ENCODE data around the gene ANAPC5.
"Not testable (repeated sequence)": the region's sequence is repeated elsewhere in the genome, so short reads cannot be mapped to it uniquely, and the experiment has no call there.

The ANAPC5 gene

DNA sequence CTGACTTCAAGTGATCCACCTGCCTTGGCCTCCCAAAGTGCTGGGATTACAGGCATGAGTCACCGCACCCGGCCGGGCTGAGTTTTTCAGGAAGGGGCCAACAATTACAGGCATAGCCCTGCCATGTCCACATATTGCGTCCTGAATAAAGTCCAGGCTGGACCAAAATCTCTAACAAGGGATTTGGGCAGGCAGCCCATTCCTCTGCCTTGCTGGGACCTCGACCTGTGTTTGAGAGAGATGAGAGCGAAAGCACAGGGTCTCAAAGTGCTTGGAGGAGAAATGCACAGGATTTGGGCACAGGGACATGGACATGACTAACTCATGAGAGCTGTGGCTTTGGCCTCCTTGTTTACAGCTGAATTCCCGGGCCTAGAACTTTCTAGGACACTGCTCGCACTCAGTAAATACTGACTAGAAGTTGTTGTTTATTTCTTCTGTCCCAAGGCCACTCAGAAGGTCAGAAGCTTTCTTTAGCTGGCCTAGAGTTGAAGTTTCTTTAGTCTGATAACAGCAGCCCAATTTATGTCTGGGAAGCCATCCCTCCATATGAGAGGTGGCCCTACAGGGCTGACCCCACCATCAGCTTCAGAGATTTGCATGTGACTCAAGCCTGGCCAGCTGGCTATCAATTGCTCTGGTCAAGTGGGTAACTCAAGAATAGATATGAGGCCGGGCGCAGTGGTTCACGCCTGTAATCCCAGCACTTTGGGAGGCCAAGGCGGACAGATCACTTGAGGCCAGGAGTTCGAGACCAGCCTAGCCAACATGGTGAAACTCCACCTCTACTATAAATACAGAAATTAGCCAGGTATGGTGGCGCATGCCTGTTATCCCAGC is 67.4 kb downstream of the ANAPC5 start:
- DNase-seq (ENCODE audit: low spot score) = no peak

DNA sequence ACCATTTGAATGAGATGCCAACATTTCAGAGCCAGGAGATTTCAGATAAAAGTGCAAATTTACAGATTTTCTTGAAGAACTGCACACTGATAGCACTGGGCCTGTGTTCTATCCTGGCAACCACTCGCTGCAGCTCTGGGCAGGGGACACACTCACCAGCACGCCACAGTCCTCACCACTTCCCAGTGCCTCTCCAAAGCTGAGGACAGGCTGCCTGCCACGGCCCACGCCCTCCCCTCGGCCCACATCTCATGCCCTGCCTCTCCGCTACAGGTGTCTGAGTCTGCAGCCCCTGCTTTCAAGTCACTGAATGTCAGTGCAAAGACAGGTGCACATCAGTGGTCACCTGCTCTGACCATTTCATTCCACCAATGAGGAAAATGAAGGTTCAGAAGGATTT is 68.4 kb downstream of the ANAPC5 start:
- no peak for DNase-seq (ENCODE audit: low spot score)

GRCh38 chr12:121283388-121283787 is 68.8 kb downstream of the ANAPC5 start:
- no peak for DNase-seq (ENCODE audit: low spot score)

GRCh38 chr12:121282910-121283309 is 69.3 kb downstream of the ANAPC5 start:
- not testable (repeated sequence) for DNase-seq (ENCODE audit: low spot score)

GRCh38 chr12:121282072-121282742 is 70.0 kb downstream of the ANAPC5 start:
- no peak for DNase-seq (ENCODE audit: low spot score)

- DNase-seq (ENCODE audit: low spot score) = not testable (repeated sequence)
These were observed 71.1 kb downstream of the ANAPC5 start for GRCh38 chr12:121281116-121281515.

DNA sequence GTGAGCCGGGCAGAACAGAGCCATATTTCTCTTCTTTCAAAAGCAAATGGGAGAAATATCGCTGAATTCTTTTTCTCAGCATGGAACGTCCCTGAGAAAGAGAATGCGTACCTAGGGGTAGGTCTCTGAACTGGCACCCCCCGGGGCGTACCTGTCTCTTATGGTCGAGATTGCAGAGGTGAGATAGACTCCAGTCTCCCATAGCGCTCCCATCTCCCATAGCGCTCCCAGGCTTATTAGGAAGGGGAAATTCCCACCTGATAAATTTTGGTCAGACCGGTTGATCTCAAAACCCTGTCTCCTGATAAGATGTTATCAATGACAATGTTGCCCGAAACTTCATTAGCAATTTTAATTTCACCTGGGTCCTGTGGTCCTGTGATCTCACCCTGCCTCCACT is 71.7 kb downstream of the ANAPC5 start:
- DNase-seq (ENCODE audit: low spot score) = not testable (repeated sequence)

- DNase-seq (ENCODE audit: low spot score) = no peak
These were observed 72.7 kb downstream of the ANAPC5 start for GRCh38 chr12:121279507-121279915.

GRCh38 chr12:121279071-121279375 is 73.2 kb downstream of the ANAPC5 start:
- no peak for DNase-seq (ENCODE audit: low spot score)

GRCh38 chr12:121278169-121279070 is 73.8 kb downstream of the ANAPC5 start:
- DNase-seq (ENCODE audit: low spot score) = no peak

GRCh38 chr12:121277374-121277759 is 74.8 kb downstream of the ANAPC5 start:
- peak; percentile 30 for DNase-seq (ENCODE audit: low spot score)

DNA sequence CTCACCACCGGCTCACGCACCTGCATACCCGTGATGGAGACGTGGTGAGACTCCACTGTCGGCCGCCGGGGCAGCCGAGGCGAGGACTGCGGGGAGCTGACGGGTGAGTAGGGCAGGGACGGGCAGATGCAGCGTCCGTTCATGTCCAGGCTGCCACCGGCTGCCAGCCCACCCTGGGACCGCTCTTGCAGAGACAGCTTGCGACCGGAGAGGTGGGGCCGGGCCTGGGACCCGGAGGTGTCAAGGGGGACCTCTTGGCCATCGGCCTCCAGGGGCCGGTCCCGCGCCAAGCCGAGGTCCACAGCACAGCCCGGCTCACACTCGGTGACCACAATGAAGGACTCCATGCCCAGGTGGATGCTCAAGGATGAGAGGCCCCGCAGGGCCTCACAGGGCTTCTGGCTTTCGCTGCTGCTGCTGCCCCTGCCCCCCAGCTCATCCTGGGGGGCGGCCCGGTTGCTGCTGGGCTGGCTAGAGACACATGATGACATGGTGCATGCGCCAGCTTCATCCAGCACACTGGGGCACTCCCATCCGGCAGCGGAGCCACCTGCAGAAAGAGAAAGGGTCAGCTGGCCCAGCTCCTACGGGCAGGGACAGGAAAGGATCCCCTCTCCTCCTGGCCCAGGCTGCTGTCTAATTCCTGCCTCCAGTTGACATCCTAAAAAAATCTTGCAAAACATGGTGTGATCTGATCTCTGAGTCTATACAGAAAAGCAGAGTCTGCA is 78.0 kb downstream of the ANAPC5 start:
- DNase-seq (ENCODE audit: low spot score) = no peak

DNA sequence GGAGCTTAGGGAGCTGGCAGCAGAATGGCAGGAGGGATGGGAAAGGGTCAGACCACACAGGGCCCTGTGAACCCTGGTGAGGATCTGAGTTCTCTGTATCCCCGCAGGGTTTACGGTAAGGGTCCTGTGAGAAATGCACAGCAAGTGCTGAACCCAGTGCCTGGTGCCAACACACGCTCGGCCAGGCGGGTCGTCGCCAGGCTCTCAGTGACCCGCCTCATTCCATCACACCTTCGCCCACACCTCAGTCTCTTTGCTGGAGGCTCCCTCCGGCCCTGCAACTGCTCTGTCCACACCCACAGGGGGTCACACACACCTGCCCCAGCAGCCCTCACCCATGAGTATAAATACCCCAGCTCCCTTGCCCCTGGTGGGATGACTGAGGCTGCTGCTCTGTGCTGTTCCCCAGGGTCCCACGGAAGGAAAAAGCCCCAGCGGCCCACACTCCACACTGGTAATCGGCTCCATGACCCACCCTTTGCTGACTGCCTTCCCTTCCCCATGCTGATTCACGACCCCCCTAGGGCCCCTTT is 78.8 kb downstream of the ANAPC5 start:
- no peak for DNase-seq (ENCODE audit: low spot score)

DNA sequence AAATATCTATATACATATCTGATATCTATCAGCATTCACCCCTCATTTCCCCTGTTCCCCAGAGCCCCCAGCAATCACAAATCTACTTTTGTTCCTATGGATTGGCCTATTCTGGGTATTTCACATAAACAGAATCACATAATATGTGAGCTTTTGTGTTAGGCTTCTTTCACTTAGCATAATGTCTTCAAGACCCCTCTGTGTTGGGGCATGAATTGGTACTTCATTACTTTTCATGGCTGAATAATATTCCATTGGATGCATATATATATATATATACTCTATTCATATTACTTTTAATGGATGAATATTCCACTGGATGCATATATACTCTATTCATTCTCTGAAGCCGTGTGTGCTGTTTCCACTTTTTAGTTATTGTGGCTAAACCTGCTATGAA is 84.4 kb downstream of the ANAPC5 start:
- no peak for DNase-seq (ENCODE audit: low spot score)

- DNase-seq (ENCODE audit: low spot score) = no peak
These were observed 87.2 kb downstream of the ANAPC5 start for GRCh38 chr12:121264951-121265515.

GRCh38 chr12:121264135-121264534 is 88.1 kb downstream of the ANAPC5 start:
- no peak for DNase-seq (ENCODE audit: low spot score)

DNA sequence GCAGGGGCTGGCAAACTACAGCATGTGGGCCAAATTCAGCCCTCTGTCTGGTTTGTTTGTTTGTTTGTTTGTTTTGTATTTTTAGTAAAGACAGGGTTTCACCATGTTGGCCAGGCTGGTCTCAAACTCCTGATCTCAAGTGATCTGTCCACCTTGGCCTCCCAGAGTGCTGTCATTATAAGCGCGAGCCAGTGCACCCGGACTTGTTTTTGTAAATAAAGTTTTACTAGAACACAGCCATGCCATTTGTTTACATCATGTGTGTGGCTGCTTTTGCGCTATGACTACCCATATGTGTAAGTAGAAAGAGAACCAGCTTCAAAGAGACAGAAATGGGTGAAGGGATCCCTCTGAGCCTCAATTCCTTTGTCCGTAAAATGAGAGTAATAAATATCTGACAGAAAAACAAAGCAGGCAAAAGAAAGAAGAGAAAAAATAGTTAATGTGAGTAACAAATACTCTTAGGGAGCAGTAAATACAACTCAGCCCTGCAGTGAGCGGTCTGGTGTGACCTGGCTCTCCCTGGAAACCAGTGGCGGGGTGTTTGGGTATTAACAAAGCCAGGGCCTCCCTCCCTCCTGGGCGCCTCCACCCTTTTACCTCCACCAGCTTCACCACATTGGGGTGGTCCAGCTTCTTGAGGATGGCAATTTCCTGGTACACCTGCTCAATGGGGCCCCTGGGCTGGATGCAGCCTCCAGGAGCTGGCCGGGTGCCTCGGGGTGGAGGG is 88.8 kb downstream of the ANAPC5 start:
- no peak for DNase-seq (ENCODE audit: low spot score)

DNA sequence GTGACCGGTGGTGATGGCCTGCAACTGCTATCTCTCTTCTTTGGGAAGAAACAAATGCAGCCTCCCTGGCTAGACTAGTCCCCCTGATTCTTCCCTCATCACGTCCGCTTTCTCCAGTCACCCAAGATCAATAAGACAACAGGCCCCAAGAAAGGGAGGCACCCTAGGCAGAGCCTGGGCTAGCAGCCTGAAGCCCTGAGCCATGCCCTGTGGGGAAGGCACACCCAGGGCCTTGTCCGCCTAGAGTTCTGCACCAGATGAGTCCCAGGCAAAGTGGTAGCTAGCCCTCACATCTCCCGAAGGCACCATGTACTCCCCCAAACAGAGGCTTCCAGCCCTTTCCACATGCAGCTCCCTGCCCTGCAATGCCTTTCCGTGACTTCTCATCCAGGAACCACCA is 90.8 kb downstream of the ANAPC5 start:
- no peak for DNase-seq (ENCODE audit: low spot score)

DNA sequence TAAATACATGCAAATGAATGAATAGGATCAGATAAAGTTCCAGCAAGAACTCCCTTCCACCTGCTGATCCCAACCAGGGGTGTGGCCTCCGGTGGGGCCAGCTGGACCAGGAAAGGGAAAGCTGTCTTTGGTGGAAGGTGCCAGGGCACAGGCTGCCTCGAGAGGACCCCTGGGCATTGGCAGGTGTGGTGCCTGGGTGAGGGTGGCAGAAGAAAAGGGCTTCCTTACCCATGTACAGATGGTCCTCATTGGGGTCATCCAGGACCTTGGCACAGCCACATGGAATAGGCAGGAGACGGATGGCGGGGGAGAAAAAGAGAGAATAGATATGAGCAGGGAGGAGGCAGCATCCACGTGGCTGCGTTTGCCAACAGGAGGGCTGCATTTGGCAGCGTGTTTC is 92.1 kb downstream of the ANAPC5 start:
- DNase-seq (ENCODE audit: low spot score) = no peak

- DNase-seq (ENCODE audit: low spot score) = no peak
These were observed 93.1 kb downstream of the ANAPC5 start for GRCh38 chr12:121259074-121259473.
